A549 (cell line): ENCODE measurements around the gene CEP112. TPM values are rescaled to one million over a fixed set of nuclear protein-coding genes. Genes with fewer than 3 reads are reported as not detected.

ENCODE experiments used
- ATAC-seq, 2 experiments: fragments of 200-7000 bp in 1 of 2; fragments of >200 bp in 1 of 2; cut with Nextera tagmentation in 1 of 2; cut with Tn5 transposase in 1 of 2; 3 replicates each; pipeline versions ENCODE4 v1.8.0 to v1.9.1; 2018 to 2020; ENCODE audit warnings: mild to moderate bottlenecking in 1 of 2, moderate library complexity in 1 of 2
- CTCF ChIA-PET: fragments of 300-600 bp; sonication (Branson Sonifier 250); formaldehyde crosslinking; extraction: SDS; loops from one replicate; lab custom pipeline; 2021; ENCODE audit warnings: antibody characterized with exemption, inconsistent platforms; lab: Yijun Ruan, JAX
- POLR2A ChIA-PET: fragments of 350-600 bp; formaldehyde crosslinking; extraction: SDS; loops from one replicate; lab custom pipeline; 2021; ENCODE audit warnings: antibody characterized with exemption, inconsistent platforms; lab: Yijun Ruan, JAX
- DNase-seq, 2 experiments: peaks; one replicate each; pipeline versions ENCODE4 v3.0.0 to v3.0.0-alpha.2; 2011 to 2016; ENCODE audit warnings: low read depth in 1 of 2, low spot score in 1 of 2
- FAIRE-seq: peaks from 2 replicates; lab custom pipeline; 2011; peaks lifted over from hg19 to GRCh38; lab: Jason Lieb, UNC
- H3K27ac ChIP-seq, 2 experiments: fragments of >200 bp; sonication (Bioruptor Twin); formaldehyde crosslinking; 3 replicates each; pipeline ENCODE4 v1.5.1; 2016 to 2017
- H3K4me1 ChIP-seq: fragments of >200 bp; sonication (Bioruptor Twin); formaldehyde crosslinking; 3 replicates; pipeline ENCODE4 v1.6.1; 2016
- H3K4me2 ChIP-seq: fragments of >200 bp; sonication (Bioruptor Twin); formaldehyde crosslinking; 3 replicates; pipeline ENCODE4 v1.6.1; 2016
- H3K4me3 ChIP-seq: fragments of >200 bp; sonication (Bioruptor Twin); formaldehyde crosslinking; 3 replicates; pipeline ENCODE4 v1.5.1; 2016
- H3K9me3 ChIP-seq: fragments of >200 bp; sonication (Bioruptor Twin); formaldehyde crosslinking; 3 replicates; pipeline ENCODE4 v1.6.1; 2016
- CBX2 ChIP-seq: fragments of 200-600 bp; sonication (generic); IDR thresholded peaks from 2 replicates; pipeline ENCODE4 v1.6.1; 2016; ENCODE audit warnings: low read depth, mild to moderate bottlenecking, borderline replicate concordance
- CHD2 ChIP-seq: fragments of 150-350 bp; IDR thresholded peaks from 2 replicates; pipeline ENCODE4 v1.6.1; 2014; ENCODE audit warnings: low read length; ENCODE audit not compliant: partially characterized antibody
- EHF ChIP-seq: fragments of 250-450 bp; sonication (Bioruptor Pico); IDR thresholded peaks from 2 replicates; pipeline ENCODE4 v1.5.0; 2020; ENCODE audit warnings: mild to moderate bottlenecking
- EHMT2 ChIP-seq: fragments of 200-600 bp; sonication (generic); IDR thresholded peaks from 2 replicates; pipeline ENCODE4 v1.6.1; 2016; ENCODE audit warnings: antibody characterized with exemption, low read depth, mild to moderate bottlenecking, moderate library complexity
- EP300 ChIP-seq, 2 experiments: fragments of >200 bp; sonication (Bioruptor Twin); formaldehyde crosslinking; IDR thresholded peaks; 2 replicates in 1 of 2; 3 replicates in 1 of 2; pipeline ENCODE4 v1.6.1; 2016 to 2017
- FOXS1 ChIP-seq: fragments of 250-450 bp; sonication (Bioruptor Pico); IDR thresholded peaks from 2 replicates; pipeline ENCODE4 v1.5.0; 2020; ENCODE audit warnings: mild to moderate bottlenecking, moderate library complexity
- HMGXB4 ChIP-seq: fragments of 250-450 bp; sonication (Bioruptor Pico); IDR thresholded peaks from 2 replicates; pipeline ENCODE4 v1.5.0; 2021; ENCODE audit warnings: mild to moderate bottlenecking, moderate library complexity, borderline replicate concordance
- JUNB ChIP-seq: fragments of >200 bp; sonication (Bioruptor Twin); formaldehyde crosslinking; IDR thresholded peaks from 2 replicates; pipeline ENCODE4 v1.6.1; 2016
- MYC ChIP-seq: IDR thresholded peaks from 2 replicates; pipeline ENCODE4 v1.6.1; 2012; ENCODE audit warnings: mild to moderate bottlenecking, inconsistent platforms, low read length, improper control_type of control experiment, borderline replicate concordance
- NR3C1 ChIP-seq: fragments of >200 bp; sonication (Bioruptor Twin); formaldehyde crosslinking; IDR thresholded peaks from 3 replicates; pipeline ENCODE4 v1.6.1; 2017
- PBX3 ChIP-seq: IDR thresholded peaks from 2 replicates; pipeline ENCODE4 v1.6.1; 2012
- POLR2A ChIP-seq: IDR thresholded peaks from 2 replicates; pipeline ENCODE4 v1.6.1; 2012; ENCODE audit warnings: mild to moderate bottlenecking, low read length
- RAD21 ChIP-seq, 2 experiments: fragments of >200 bp in 1 of 2; sonication (Bioruptor Twin) in 1 of 2; formaldehyde crosslinking in 1 of 2; IDR thresholded peaks in 1 of 2; conservative IDR thresholded peaks in 1 of 2; 2 replicates in 1 of 2; 3 replicates in 1 of 2; pipeline ENCODE4 v1.6.1; 2012 to 2018; ENCODE audit warnings: inconsistent platforms in 1 of 2
- USF2 ChIP-seq: fragments of 450-650 bp; IDR thresholded peaks from 2 replicates; pipeline ENCODE4 v1.6.1; 2014; ENCODE audit warnings: antibody characterized with exemption
- ZNF302 ChIP-seq: fragments of 250-450 bp; sonication (Bioruptor Pico); IDR thresholded peaks from 2 replicates; pipeline ENCODE4 v1.9.0; 2021; ENCODE audit warnings: inconsistent platforms, mild to moderate bottlenecking, moderate library complexity
- WGBS: methylation state at CpG from one replicate; pipeline ENCODE4 v1.1.6; 2017; ENCODE audit errors: missing lambda C conversion rate; 5-methylcytosine and 5-hydroxymethylcytosine counted together
- polyA plus RNA-seq, 4 experiments: library from polyadenylated mRNA; depleted of rRNA in 3 of 4; stranded (reverse); fragments of >200 nt; fragmentation: RNase III in 1 of 4; extraction: RNeasy Plus Mini Kit Qiagen cat#74134 plus additional on column Dnase treatment in 1 of 4; gene quantifications; 2 replicates in 3 of 4; 3 replicates in 1 of 4; pipeline ENCODE4 v1.2.3, GENCODE V29; 2011 to 2017

Gene CEP112
- polyA plus RNA-seq, 2 of the 4 experiments (the other 2 are of a cell fraction) = 9.6 to 15.2 TPM

GRCh38 chr17:65659512-65659911, 532.4 kb downstream of the CEP112 start:
- H3K9me3 ChIP-seq = no peaks in the 10 kb centered on the region
- no peak overlapping the region for H3K4me3 ChIP-seq
- FAIRE-seq (no peak), ATAC-seq (no peak)
- TF ChIP-seq CBX2 = no peak
- TF ChIP-seq ZNF302 = no peak
- no peak for TF ChIP-seq EHMT2
- no peak for TF ChIP-seq NR3C1
- TF ChIP-seq RAD21 (conservative IDR thresholded peaks at IDR 0.05 in 1 of 2, IDR thresholded peaks at IDR 0.05 in 1 of 2) = no peak
- TF ChIP-seq USF2 = no peak
- TF ChIP-seq EHF (CRISPR knock-in tag) = no peak
- TF ChIP-seq POLR2A = no peak
- no peak for TF ChIP-seq FOXS1 (CRISPR knock-in tag)
- no peak for TF ChIP-seq HMGXB4 (CRISPR knock-in tag)
- TF ChIP-seq, all 56 proteins: peak for 0
- H3K4me1 ChIP-seq = peaks cover 19% of the 10 kb centered on the region
- ChIA-PET POLR2A (no interaction called here), CTCF (no interaction called here)
- H3K4me2 ChIP-seq = no peak overlapping the region
- 87% methylated on average over 4 of the region's 4 CpGs for WGBS
- DNase-seq = no peak
- no peak overlapping the region for H3K27ac ChIP-seq

- ATAC-seq = no peak
- Histone ChIP-seq H3K9me3 (no peaks in the 10 kb centered on the region), H3K4me1 (peaks cover 19% of the 10 kb centered on the region), H3K27ac (peak overlapping the region in 1 of 2 experiments; percentile 22; a peak in 1 of 6 replicates), H3K4me3 (no peak overlapping the region), H3K4me2 (peak overlapping the region; percentile 15; the same call in 2 of the 3 replicates)
- DNase-seq = no peak
- TF ChIP-seq MYC (no peak), HMGXB4 (CRISPR knock-in tag) (no peak), EP300 (IDR thresholded peaks at IDR 0.05) (peak in 1 of 2 experiments; percentile 1; a peak in 1 of 5 replicates), PBX3 (no peak)
- peak; percentile 61 for FAIRE-seq
- ChIA-PET CTCF (interaction anchor here (2.0 kb wide), 1 partner anchor 14 kb away, joined by 4 read pairs; no protein-coding TSS in a partner anchor), POLR2A (no interaction called here)
- WGBS = 61% methylated on average over 2 of the region's 2 CpGs
These were observed 534.6 kb downstream of the CEP112 start for GRCh38 chr17:65657251-65657828.

GRCh38 chr17:65656390-65657250, 535.3 kb downstream of the CEP112 start:
- WGBS = 54% methylated on average over 7 of the region's 7 CpGs
- Histone ChIP-seq H3K4me2 (peak overlapping the region; percentile 15), H3K9me3 (no peaks in the 10 kb centered on the region), H3K4me1 (peaks cover 19% of the 10 kb centered on the region), H3K27ac (peak overlapping the region in 1 of 2 experiments; percentile 17; a peak in 1 of 6 replicates), H3K4me3 (no peak overlapping the region)
- ATAC-seq = peak in 1 of 2 experiments; percentile 58; a peak in 1 of 6 replicates
- TF ChIP-seq JUNB = peak; percentile 43; the same call in 1 of the 2 replicates
- no peak for TF ChIP-seq RAD21 (conservative IDR thresholded peaks at IDR 0.05 in 1 of 2, IDR thresholded peaks at IDR 0.05 in 1 of 2)
- no peak for TF ChIP-seq CHD2
- FAIRE-seq = peak; percentile 70
- ChIA-PET CTCF (interaction anchor here (1.6 to 2.0 kb wide), 2 partner anchors 13 to 23 kb away, joined by 4 read pairs; no protein-coding TSS in a partner anchor), POLR2A (no interaction called here)
- peak in 1 of 2 experiments; percentile 20 for DNase-seq
